ENCODE measurements around the gene CDADC1. TPM values are rescaled to one million over a fixed set of nuclear protein-coding genes. Genes with fewer than 3 reads are reported as not detected.

The CDADC1 gene
- total RNA-seq, 1 experiment from 2014 or later = 7.6 TPM

DNA sequence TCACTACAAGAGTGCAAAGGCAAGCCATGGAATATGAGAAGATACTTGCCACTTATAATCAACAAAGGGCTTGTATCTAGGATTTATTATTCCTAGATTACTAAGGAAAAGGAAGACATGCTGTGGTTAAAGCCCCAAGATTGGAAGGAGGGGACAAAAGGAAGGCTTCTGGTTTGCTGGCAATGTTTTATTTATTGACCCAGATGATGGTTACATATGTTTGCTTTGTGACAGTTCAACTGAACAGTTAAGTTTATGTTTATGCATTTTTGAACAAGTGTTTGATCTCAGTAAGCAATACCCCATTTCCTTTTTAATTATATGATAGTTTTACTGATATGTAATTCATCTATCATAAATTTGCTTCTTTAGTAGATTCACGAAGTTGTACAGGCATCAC is 40.3 kb downstream of the CDADC1 start:
- no peaks in the 10 kb centered on the region for H4K20me1 ChIP-seq (ENCODE audit: insufficient read depth)
- no peak overlapping the region for H3K27ac ChIP-seq (ENCODE audit: low read depth, low read length)
- no peaks in the 10 kb centered on the region for H3K79me2 ChIP-seq (ENCODE audit: insufficient read depth, low read length)
- no peaks in the 10 kb centered on the region for H3K4me1 ChIP-seq (ENCODE audit: control insufficient read depth in 1 of 2, insufficient read depth in 2 of 2, low read length in 2 of 2)
- no peaks in the 10 kb centered on the region for H3K36me3 ChIP-seq (ENCODE audit: control insufficient read depth in 1 of 2, insufficient read depth in 2 of 2, low read length in 2 of 2)
- H3K27me3 ChIP-seq (ENCODE audit: insufficient read depth, low read length) = no peaks in the 10 kb centered on the region
- H2AFZ ChIP-seq (ENCODE audit: low read depth, low read length, poor library complexity, severe bottlenecking) = no peak overlapping the region
- H3K9me2 ChIP-seq (ENCODE audit: insufficient read depth) = no peaks in the 10 kb centered on the region
- TF ChIP-seq, protein P1, sequence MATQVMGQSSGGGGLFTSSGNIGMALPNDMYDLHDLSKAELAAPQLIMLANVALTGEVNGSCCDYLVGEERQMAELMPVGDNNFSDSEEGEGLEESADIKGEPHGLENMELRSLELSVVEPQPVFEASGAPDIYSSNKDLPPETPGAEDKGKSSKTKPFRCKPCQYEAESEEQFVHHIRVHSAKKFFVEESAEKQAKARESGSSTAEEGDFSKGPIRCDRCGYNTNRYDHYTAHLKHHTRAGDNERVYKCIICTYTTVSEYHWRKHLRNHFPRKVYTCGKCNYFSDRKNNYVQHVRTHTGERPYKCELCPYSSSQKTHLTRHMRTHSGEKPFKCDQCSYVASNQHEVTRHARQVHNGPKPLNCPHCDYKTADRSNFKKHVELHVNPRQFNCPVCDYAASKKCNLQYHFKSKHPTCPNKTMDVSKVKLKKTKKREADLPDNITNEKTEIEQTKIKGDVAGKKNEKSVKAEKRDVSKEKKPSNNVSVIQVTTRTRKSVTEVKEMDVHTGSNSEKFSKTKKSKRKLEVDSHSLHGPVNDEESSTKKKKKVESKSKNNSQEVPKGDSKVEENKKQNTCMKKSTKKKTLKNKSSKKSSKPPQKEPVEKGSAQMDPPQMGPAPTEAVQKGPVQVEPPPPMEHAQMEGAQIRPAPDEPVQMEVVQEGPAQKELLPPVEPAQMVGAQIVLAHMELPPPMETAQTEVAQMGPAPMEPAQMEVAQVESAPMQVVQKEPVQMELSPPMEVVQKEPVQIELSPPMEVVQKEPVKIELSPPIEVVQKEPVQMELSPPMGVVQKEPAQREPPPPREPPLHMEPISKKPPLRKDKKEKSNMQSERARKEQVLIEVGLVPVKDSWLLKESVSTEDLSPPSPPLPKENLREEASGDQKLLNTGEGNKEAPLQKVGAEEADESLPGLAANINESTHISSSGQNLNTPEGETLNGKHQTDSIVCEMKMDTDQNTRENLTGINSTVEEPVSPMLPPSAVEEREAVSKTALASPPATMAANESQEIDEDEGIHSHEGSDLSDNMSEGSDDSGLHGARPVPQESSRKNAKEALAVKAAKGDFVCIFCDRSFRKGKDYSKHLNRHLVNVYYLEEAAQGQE (IDR thresholded peaks at IDR 0.05; ENCODE audit: low read depth) = no peak
- TF ChIP-seq, protein P2, sequence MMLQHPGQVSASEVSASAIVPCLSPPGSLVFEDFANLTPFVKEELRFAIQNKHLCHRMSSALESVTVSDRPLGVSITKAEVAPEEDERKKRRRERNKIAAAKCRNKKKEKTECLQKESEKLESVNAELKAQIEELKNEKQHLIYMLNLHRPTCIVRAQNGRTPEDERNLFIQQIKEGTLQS (IDR thresholded peaks at IDR 0.05) = no peak
- TF ChIP-seq EGR1 (IDR thresholded peaks at IDR 0.05; ENCODE audit: low read depth) = no peak
- TF ChIP-seq, protein P3, sequence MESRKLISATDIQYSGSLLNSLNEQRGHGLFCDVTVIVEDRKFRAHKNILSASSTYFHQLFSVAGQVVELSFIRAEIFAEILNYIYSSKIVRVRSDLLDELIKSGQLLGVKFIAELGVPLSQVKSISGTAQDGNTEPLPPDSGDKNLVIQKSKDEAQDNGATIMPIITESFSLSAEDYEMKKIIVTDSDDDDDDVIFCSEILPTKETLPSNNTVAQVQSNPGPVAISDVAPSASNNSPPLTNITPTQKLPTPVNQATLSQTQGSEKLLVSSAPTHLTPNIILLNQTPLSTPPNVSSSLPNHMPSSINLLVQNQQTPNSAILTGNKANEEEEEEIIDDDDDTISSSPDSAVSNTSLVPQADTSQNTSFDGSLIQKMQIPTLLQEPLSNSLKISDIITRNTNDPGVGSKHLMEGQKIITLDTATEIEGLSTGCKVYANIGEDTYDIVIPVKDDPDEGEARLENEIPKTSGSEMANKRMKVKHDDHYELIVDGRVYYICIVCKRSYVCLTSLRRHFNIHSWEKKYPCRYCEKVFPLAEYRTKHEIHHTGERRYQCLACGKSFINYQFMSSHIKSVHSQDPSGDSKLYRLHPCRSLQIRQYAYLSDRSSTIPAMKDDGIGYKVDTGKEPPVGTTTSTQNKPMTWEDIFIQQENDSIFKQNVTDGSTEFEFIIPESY (IDR thresholded peaks at IDR 0.05; ENCODE audit: extremely low read depth, insufficient replicate concordance, low read length) = no peak
- no peak for TF ChIP-seq FOSL1 (IDR thresholded peaks at IDR 0.05; ENCODE audit: low read depth)
- no peak for TF ChIP-seq SP1 (IDR thresholded peaks at IDR 0.05; ENCODE audit: low read depth)
- TF ChIP-seq ZFX (IDR thresholded peaks at IDR 0.05) = no peak
- no peak for TF ChIP-seq SIN3A (IDR thresholded peaks at IDR 0.05; ENCODE audit: low read depth)
- TF ChIP-seq EZH2 (IDR thresholded peaks at IDR 0.05) = no peak
- no peak for TF ChIP-seq ELF1 (IDR thresholded peaks at IDR 0.05; ENCODE audit: borderline replicate concordance, low read depth)
- TF ChIP-seq JUND (IDR thresholded peaks at IDR 0.05) = no peak
- TF ChIP-seq CBX3 (IDR thresholded peaks at IDR 0.05; ENCODE audit: low read depth) = no peak
- TF ChIP-seq, protein P4, sequence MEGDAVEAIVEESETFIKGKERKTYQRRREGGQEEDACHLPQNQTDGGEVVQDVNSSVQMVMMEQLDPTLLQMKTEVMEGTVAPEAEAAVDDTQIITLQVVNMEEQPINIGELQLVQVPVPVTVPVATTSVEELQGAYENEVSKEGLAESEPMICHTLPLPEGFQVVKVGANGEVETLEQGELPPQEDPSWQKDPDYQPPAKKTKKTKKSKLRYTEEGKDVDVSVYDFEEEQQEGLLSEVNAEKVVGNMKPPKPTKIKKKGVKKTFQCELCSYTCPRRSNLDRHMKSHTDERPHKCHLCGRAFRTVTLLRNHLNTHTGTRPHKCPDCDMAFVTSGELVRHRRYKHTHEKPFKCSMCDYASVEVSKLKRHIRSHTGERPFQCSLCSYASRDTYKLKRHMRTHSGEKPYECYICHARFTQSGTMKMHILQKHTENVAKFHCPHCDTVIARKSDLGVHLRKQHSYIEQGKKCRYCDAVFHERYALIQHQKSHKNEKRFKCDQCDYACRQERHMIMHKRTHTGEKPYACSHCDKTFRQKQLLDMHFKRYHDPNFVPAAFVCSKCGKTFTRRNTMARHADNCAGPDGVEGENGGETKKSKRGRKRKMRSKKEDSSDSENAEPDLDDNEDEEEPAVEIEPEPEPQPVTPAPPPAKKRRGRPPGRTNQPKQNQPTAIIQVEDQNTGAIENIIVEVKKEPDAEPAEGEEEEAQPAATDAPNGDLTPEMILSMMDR (IDR thresholded peaks at IDR 0.05 in 2 of 3, conservative IDR thresholded peaks at IDR 0.05 in 1 of 3; ENCODE audit: borderline replicate concordance in 1 of 3, insufficient read depth in 1 of 3, low read depth in 2 of 3, low read length in 2 of 3) = no peak
- no peak for TF ChIP-seq POLR2A (IDR thresholded peaks at IDR 0.05; ENCODE audit: borderline replicate concordance, extremely low read depth, insufficient read depth, insufficient read length)
- TF ChIP-seq EZH2phosphoT487 (IDR thresholded peaks at IDR 0.05; ENCODE audit: borderline replicate concordance) = no peak
- no peak for TF ChIP-seq ZNF274 (IDR thresholded peaks at IDR 0.05; ENCODE audit: low read depth, low read length)
- no peak for TF ChIP-seq RAD21 (IDR thresholded peaks at IDR 0.05; ENCODE audit: low read depth)
- no peak for TF ChIP-seq YY1 (IDR thresholded peaks at IDR 0.05; ENCODE audit: extremely low read depth, insufficient replicate concordance, low read depth, low read length)
- BruUV-seq (replicated peaks) = no TSS peak
- ChIA-PET CTCF (no interaction called here), POLR2A (no interaction called here), RAD21 (ENCODE audit: low non-redundant PET in 1 of 2, low total read pairs in 2 of 2, uncharacterized antibody in 2 of 2, unreplicated experiment in 2 of 2) (no interaction called here)
- ATAC-seq (no peak), DNase-seq (ENCODE audit: low read depth, low spot score) (no peak)
- H3K4me2 ChIP-seq (ENCODE audit: low read length) = no peak overlapping the region
- H3K9ac ChIP-seq (ENCODE audit: low read length) = no peak overlapping the region
- intact Hi-C loops (cut with micrococcal nuclease) = no loop called here
- no peaks in the 10 kb centered on the region for H3K9me3 ChIP-seq (ENCODE audit: control insufficient read depth in 1 of 2, insufficient read depth in 1 of 2, low read depth in 1 of 2, low read length in 2 of 2)
- no peak overlapping the region for H3K4me3 ChIP-seq (replicated peaks in 1 of 2; ENCODE audit: low read depth in 1 of 2, low read length in 2 of 2)
